Measurements from ENCODE around the gene BCAN. TPM values are rescaled to one million over a fixed set of nuclear protein-coding genes. Genes with fewer than 3 reads are reported as not detected.

The BCAN gene
- total and polyA plus RNA-seq, 2 of the 8 experiments (the other 6 are each of a cell fraction or from before 2014, with no cell fraction given), result 4.5 to 24.0 TPM

- TF ChIP-seq NANOG (IDR thresholded peaks at IDR 0.05; ENCODE audit: insufficient read depth, low read depth, low read length, poor library complexity, severe bottlenecking) (no peak), POLR2AphosphoS5 (IDR thresholded peaks at IDR 0.05; ENCODE audit: low read depth, low read length) (no peak), TAF7 (optimal IDR thresholded peaks at IDR 0.05; ENCODE audit: borderline replicate concordance, low read depth, low read length) (no peak), SIRT6 (IDR thresholded peaks at IDR 0.05; ENCODE audit: low read length) (no peak), BRCA1 (IDR thresholded peaks at IDR 0.05; ENCODE audit: low read depth, low read length) (no peak), TEAD4 (IDR thresholded peaks at IDR 0.05; ENCODE audit: low read depth, low read length) (no peak), GABPA (IDR thresholded peaks at IDR 0.05; ENCODE audit: borderline replicate concordance, insufficient read depth, low read length) (no peak)
These were observed 3.7 kb downstream of the BCAN start (continued) for GRCh38 chr1:156645666-156646065.

Data from H1 (cell line).